B cell (primary cell): ENCODE measurements around the gene F12. TPM values are rescaled to one million over a fixed set of nuclear protein-coding genes. Genes with fewer than 3 reads are reported as not detected.

Source experiments
- ATAC-seq: fragments of 200-7000 bp; cut with Tn5 transposase; one replicate; pipeline ENCODE4 v1.10.0; 2021; ENCODE audit warnings: low read depth, mild to moderate bottlenecking, moderate number of reproducible peaks, moderate library complexity
- CTCF ChIA-PET: fragments of 350-600 bp; sonication (Branson Sonifier 250); formaldehyde crosslinking; loops from one replicate; lab custom pipeline; 2021; ENCODE audit warnings: antibody characterized with exemption, inconsistent platforms; lab: Charles Lee
- POLR2A ChIA-PET: fragments of 350-600 bp; sonication (Branson Sonifier 250); formaldehyde crosslinking; loops from one replicate; lab custom pipeline; 2021; ENCODE audit warnings: antibody characterized with exemption; lab: Charles Lee
- DNase-seq: peaks from one replicate; pipeline ENCODE4 v3.0.0; 2013
- H2AFZ ChIP-seq: 2 replicates; pipeline ENCODE4 v1.6.1; 2012; ENCODE audit warnings: mild to moderate bottlenecking, low read depth, low read length; ENCODE audit not compliant: insufficient read depth, poor library complexity, severe bottlenecking
- H3K27ac ChIP-seq, 2 donors: 1 replicate in 1 of 2; 2 replicates in 1 of 2; pipeline ENCODE4 v1.5.1; 2012 to 2013; ENCODE audit warnings: low read length in 2 of 2, mild to moderate bottlenecking in 2 of 2, moderate library complexity in 1 of 2
- H3K27me3 ChIP-seq, 4 experiments: fragments of 200-600 bp in 1 of 4; sonication (generic) in 1 of 4; replicated peaks in 1 of 4; 1 replicate in 2 of 4; 2 replicates in 2 of 4; pipeline versions ENCODE4 v1.6.1 to v1.7.0; 2013 to 2016; ENCODE audit warnings: low read length in 3 of 4, mild to moderate bottlenecking in 2 of 4, mixed read lengths in 1 of 4, moderate library complexity in 1 of 4; ENCODE audit not compliant: insufficient read depth in 4 of 4, control insufficient read depth in 3 of 4; ENCODE audit errors: control extremely low read depth in 1 of 4
- H3K36me3 ChIP-seq, 2 experiments: replicated peaks in 1 of 2; 1 replicate in 1 of 2; 2 replicates in 1 of 2; pipeline versions ENCODE4 v1.6.1 to v1.7.1; 2013; ENCODE audit warnings: low read length in 1 of 2; ENCODE audit not compliant: insufficient read depth in 2 of 2, control insufficient read depth in 1 of 2; ENCODE audit errors: control extremely low read depth in 1 of 2, extremely low read depth in 1 of 2
- H3K4me1 ChIP-seq, 2 donors: fragments of 200-600 bp in 1 of 2; sonication (generic) in 1 of 2; 1 replicate in 1 of 2; 2 replicates in 1 of 2; pipeline versions ENCODE4 v1.5.1 to v1.6.1; 2013 to 2017; ENCODE audit warnings: low read length in 2 of 2; ENCODE audit not compliant: control insufficient read depth in 2 of 2, insufficient read depth in 2 of 2
- H3K4me2 ChIP-seq: replicated peaks from 2 replicates; pipeline ENCODE3; 2012; ENCODE audit warnings: mild to moderate bottlenecking, low read depth, low read length; ENCODE audit not compliant: poor library complexity, severe bottlenecking
- H3K4me3 ChIP-seq, 5 experiments: fragments of 200-600 bp in 1 of 5; sonication (generic) in 1 of 5; 1 replicate in 3 of 5; 2 replicates in 2 of 5; pipeline versions ENCODE4 v1.5.1 to v1.7.0; 2011 to 2016; ENCODE audit warnings: low read length in 4 of 5, mild to moderate bottlenecking in 4 of 5, low read depth in 2 of 5, control low read depth in 1 of 5, moderate library complexity in 1 of 5; ENCODE audit not compliant: insufficient read depth in 1 of 5; ENCODE audit errors: control extremely low read depth in 1 of 5, extremely low read depth in 1 of 5
- H3K79me2 ChIP-seq: fragments of 200-600 bp; sonication (generic); one replicate; pipeline ENCODE4 v1.6.0; 2016; ENCODE audit warnings: low read length; ENCODE audit not compliant: control insufficient read depth, insufficient read depth
- H3K9ac ChIP-seq: fragments of 200-600 bp; sonication (generic); 2 replicates; pipeline ENCODE4 v1.6.1; 2017; ENCODE audit warnings: mild to moderate bottlenecking, low read length, moderate library complexity
- H3K9me3 ChIP-seq, 3 donors: one replicate each; pipeline versions ENCODE4 v1.6.1 to v1.7.1; 2013; ENCODE audit warnings: low read length in 2 of 3; ENCODE audit not compliant: control insufficient read depth in 2 of 3, insufficient read depth in 1 of 3; ENCODE audit errors: control extremely low read depth in 1 of 3
- H4K20me1 ChIP-seq: 2 replicates; pipeline ENCODE4 v1.6.0; 2012; ENCODE audit warnings: mild to moderate bottlenecking, low read length; ENCODE audit not compliant: insufficient read depth, control insufficient read depth, poor library complexity, severe bottlenecking
- H3K27ac Mint-ChIP-seq: one replicate; pipeline ENCODE4 v1.8.0; 2021; ENCODE audit warnings: mixed read lengths
- H3K27me3 Mint-ChIP-seq: one replicate; pipeline ENCODE4 v1.8.0; 2021; ENCODE audit warnings: mixed read lengths
- H3K4me1 Mint-ChIP-seq: one replicate; pipeline ENCODE4 v1.8.0; 2021; ENCODE audit warnings: mixed read lengths
- H3K4me3 Mint-ChIP-seq: one replicate; pipeline ENCODE4 v1.8.0; 2021; ENCODE audit warnings: mixed read lengths
- H3K9me3 Mint-ChIP-seq: one replicate; pipeline ENCODE4 v1.8.0; 2022; ENCODE audit warnings: mixed read lengths; ENCODE audit not compliant: insufficient read depth
- EZH2 ChIP-seq: IDR thresholded peaks from 2 replicates; pipeline ENCODE4 v1.6.1; 2012; ENCODE audit warnings: borderline replicate concordance, low read depth, mild to moderate bottlenecking, moderate library complexity, low read length; ENCODE audit not compliant: insufficient read depth, poor library complexity, severe bottlenecking
- WGBS: methylation state at CpG from one replicate; pipeline ENCODE4 v1.1.5; 2013; ENCODE audit warnings: missing lambda C conversion rate; ENCODE audit not compliant: insufficient coverage; 5-methylcytosine and 5-hydroxymethylcytosine counted together
- intact Hi-C: fragments of 100-400 bp; cut with micrococcal nuclease; formaldehyde crosslinking; loops from one replicate; pipeline ENCODE4 v1.10.0; 2022
- polyA plus RNA-seq: library from polyadenylated mRNA; depleted of rRNA; stranded (reverse); fragments of >200 nt; gene quantifications from 2 replicates; pipeline ENCODE4 v1.2.3, GENCODE V29; 2012
- total RNA-seq, 2 donors: library from RNA; stranded (reverse); fragments of 120-200 nt in 1 of 2; gene quantifications; 1 replicate in 1 of 2; 2 replicates in 1 of 2; pipeline versions ENCODE4 v1.2.3 to v1.2.4, GENCODE V29; 2013 to 2022
- TF ChIP-seq, protein P1 (sequence below): fragments of 200-600 bp; IDR thresholded peaks from one replicate; pipeline ENCODE4 v1.8.0; 2022; ENCODE audit warnings: antibody characterized with exemption, mild to moderate bottlenecking

F12 gene
- total and polyA plus RNA-seq, 2 donors (not counting 1 experiment from before 2014, with no cell fraction given) = 3.1 TPM; not detected in 1

DNA sequence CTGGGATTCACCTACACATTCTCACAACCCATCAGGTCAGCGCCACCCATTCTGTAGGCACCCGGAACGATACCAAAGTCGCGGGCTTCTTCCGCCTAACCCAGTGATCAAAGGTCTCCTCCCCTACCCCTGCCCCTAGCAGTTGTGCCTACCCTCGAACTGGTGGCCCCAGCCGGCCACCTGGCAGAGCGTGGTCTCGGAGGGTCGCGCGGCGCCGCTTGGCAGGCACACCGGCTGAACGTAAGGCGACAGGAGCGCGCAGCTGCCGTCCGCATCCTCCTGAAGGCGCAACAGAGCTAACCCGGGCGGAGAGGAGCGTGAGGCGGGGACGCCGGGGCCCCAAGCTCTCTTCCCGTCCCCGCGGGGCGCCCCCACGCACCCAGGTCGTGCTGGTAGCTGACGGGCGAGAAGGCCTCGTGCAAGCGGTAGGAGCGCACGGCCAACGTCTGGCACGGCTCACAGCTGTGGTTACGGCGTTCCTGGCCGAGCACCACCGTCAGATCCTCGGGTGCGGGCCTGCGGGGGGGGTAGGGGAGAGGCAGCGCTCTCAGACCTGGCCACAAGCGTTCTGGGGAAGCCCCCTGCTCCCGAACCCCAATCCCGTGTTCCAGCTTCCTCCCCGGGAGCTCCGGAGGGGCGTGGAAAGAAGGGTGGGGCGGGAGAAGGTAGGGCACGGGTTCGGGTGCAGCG is 6.1 kb downstream of the F12 start:
- H2AFZ ChIP-seq = peak overlapping the region; percentile 77
- Mint-ChIP-seq H3K9me3 (no peaks in the 10 kb centered on the region), H3K27ac (peak overlapping the region; percentile 32), H3K27me3 (peaks cover 14% of the 10 kb centered on the region), H3K4me3 (peak overlapping the region; percentile 84), H3K4me1 (peaks cover 39% of the 10 kb centered on the region)
- peaks cover 0 to 40% (median 9%) of the 10 kb centered on the region in 4 experiments for H3K27me3 ChIP-seq
- ChIA-PET CTCF (interaction anchor here (0.9 to 12.7 kb wide), 31 partner anchors 10 to 289 kb away, joined by 3 to 628 read pairs (median 6); partner anchors contain the start of genes DDX41, DOK3, GRK6 and PDLIM7), POLR2A (interaction anchor here (0.6 to 5.6 kb wide), 9 partner anchors 23 to 332 kb away, joined by 3 to 87 read pairs (median 14); partner anchors contain the start of gene GRK6)
- no peak overlapping the region for H3K27ac ChIP-seq
- H3K9me3 ChIP-seq = peaks cover 0 to 19% (median 0%) of the 10 kb centered on the region in 3 donors
- TF ChIP-seq, protein P1, sequence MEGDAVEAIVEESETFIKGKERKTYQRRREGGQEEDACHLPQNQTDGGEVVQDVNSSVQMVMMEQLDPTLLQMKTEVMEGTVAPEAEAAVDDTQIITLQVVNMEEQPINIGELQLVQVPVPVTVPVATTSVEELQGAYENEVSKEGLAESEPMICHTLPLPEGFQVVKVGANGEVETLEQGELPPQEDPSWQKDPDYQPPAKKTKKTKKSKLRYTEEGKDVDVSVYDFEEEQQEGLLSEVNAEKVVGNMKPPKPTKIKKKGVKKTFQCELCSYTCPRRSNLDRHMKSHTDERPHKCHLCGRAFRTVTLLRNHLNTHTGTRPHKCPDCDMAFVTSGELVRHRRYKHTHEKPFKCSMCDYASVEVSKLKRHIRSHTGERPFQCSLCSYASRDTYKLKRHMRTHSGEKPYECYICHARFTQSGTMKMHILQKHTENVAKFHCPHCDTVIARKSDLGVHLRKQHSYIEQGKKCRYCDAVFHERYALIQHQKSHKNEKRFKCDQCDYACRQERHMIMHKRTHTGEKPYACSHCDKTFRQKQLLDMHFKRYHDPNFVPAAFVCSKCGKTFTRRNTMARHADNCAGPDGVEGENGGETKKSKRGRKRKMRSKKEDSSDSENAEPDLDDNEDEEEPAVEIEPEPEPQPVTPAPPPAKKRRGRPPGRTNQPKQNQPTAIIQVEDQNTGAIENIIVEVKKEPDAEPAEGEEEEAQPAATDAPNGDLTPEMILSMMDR = no peak
- no peak for TF ChIP-seq EZH2
- no peaks in the 10 kb centered on the region for H3K79me2 ChIP-seq
- peak overlapping the region; percentile 66 for H3K9ac ChIP-seq
- intact Hi-C loops = loop anchor here (1.0 to 10.0 kb wide), 3 partner anchors 13 to 288 kb away; partner anchors contain the start of gene B4GALT7
- H4K20me1 ChIP-seq = no peaks in the 10 kb centered on the region
- DNase-seq (peak; percentile 77), ATAC-seq (peak; percentile 5)
- H3K36me3 ChIP-seq = no peaks in the 10 kb centered on the region
- peak overlapping the region; percentile 19 to 68 (median 61) for H3K4me3 ChIP-seq
- 2% methylated on average over 60 of the region's 61 CpGs for WGBS
- H3K4me1 ChIP-seq = peaks cover 38 to 50% of the 10 kb centered on the region in 2 donors
- peak overlapping the region; percentile 96 for H3K4me2 ChIP-seq
